SJSA1 (cell line): ENCODE results near the gene SH3RF1. TPM values are rescaled to one million over a fixed set of nuclear protein-coding genes. Genes with fewer than 3 reads are reported as not detected.

Experiments used
- DNase-seq, 2 experiments: peaks; one replicate each; pipeline ENCODE4 v3.0.0-alpha.2; 2015 to 2020; ENCODE audit warnings: low spot score in 2 of 2, low read depth in 1 of 2
- H3K27ac ChIP-seq: fragments of 250-450 bp; sonication (Bioruptor Pico); 2 replicates; pipeline ENCODE4 v1.5.1; 2020; ENCODE audit warnings: mild to moderate bottlenecking, moderate library complexity
- H3K27me3 ChIP-seq: fragments of 250-450 bp; sonication (Bioruptor Pico); replicated peaks from 2 replicates; pipeline ENCODE4 v1.5.1; 2020; ENCODE audit warnings: mild to moderate bottlenecking, moderate library complexity
- H3K36me3 ChIP-seq: fragments of 250-450 bp; sonication (Bioruptor Pico); 2 replicates; pipeline ENCODE4 v1.5.1; 2020; ENCODE audit warnings: mild to moderate bottlenecking
- H3K4me1 ChIP-seq: fragments of 250-450 bp; sonication (Bioruptor Pico); replicated peaks from 2 replicates; pipeline ENCODE4 v1.6.1; 2021; ENCODE audit warnings: mild to moderate bottlenecking
- H3K4me3 ChIP-seq: fragments of 250-450 bp; sonication (Bioruptor Pico); 2 replicates; pipeline ENCODE4 v1.5.1; 2020; ENCODE audit warnings: mild to moderate bottlenecking
- H3K9me3 ChIP-seq: fragments of 250-450 bp; sonication (Bioruptor Pico); replicated peaks from 2 replicates; pipeline ENCODE4 v1.5.1; 2020; ENCODE audit warnings: mild to moderate bottlenecking
- total RNA-seq: library from RNA; depleted of rRNA; stranded (reverse); fragments of >200 nt; shearing (Covaris generic); gene quantifications from 2 replicates; pipeline ENCODE4 v1.2.3, GENCODE V29; 2014

SH3RF1 gene
- total RNA-seq, 1 experiment from 2014 or later, result 14.1 TPM

DNA sequence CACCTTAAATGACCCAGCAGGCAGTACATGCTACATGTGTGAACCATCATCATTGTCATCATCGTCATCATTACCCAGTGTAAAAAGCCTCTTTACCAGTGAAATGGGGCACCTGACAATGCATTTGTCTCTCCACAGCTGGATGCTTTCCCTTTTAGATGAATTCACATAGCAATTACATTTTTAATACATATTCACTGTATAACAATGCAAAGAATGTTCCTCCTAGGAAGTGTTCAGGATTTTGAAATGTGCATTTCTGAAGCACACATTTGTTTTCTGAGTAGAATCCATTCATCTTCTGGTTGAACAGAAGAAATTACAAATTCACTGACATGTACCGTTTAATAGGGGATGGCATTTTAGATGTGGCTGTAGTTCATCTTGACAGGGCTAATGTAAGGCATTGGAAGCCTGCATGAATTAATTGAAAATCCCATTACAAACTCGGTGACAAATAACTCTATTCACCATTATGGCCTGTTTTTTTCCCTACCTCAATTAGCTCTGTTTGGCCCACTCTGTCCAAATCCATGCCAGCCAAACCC lies 111.1 kb downstream of the SH3RF1 start:
- peak overlapping the region; percentile 22; the same call in 1 of the 2 replicates for H3K27ac ChIP-seq
- H3K27me3 ChIP-seq, result no peaks in the 10 kb centered on the region
- peak in 1 of 2 experiments; percentile 14 for DNase-seq

GRCh38 chr4:169158861-169159260 lies 111.9 kb downstream of the SH3RF1 start:
- no peak for DNase-seq
- Histone ChIP-seq H3K4me3 (no peak overlapping the region), H3K4me1 (peaks cover 27% of the 10 kb centered on the region), H3K9me3 (no peaks in the 10 kb centered on the region), H3K36me3 (peaks cover 25% of the 10 kb centered on the region), H3K27ac (no peak overlapping the region), H3K27me3 (no peaks in the 10 kb centered on the region)

More for the DNA sequence above, 111.1 kb downstream of the SH3RF1 start:
- Histone ChIP-seq H3K4me3 (no peak overlapping the region), H3K36me3 (peaks cover 16% of the 10 kb centered on the region), H3K4me1 (peaks cover 33% of the 10 kb centered on the region), H3K9me3 (no peaks in the 10 kb centered on the region)

DNA sequence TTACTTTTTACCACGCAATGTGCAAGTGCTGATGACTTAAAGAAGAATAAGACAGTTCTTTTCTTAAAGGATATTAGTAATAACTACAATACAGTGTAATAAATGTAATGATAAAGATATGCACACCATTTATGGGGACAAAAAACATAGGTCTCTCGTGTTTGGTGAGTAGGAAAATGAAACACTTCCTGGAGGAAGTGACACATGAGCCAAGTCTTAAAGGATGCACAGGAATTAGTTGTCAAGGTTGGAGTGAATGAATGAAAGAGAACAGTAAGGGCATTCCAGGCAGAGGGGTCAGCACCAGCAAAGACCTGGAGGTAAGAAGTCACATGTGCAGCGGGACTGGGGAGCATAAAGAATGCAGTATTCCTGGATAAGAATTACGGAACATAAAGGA lies 112.7 kb downstream of the SH3RF1 start:
- Histone ChIP-seq H3K9me3 (no peaks in the 10 kb centered on the region), H3K36me3 (peaks cover 33% of the 10 kb centered on the region), H3K4me1 (peaks cover 27% of the 10 kb centered on the region), H3K27me3 (no peaks in the 10 kb centered on the region), H3K27ac (no peak overlapping the region), H3K4me3 (no peak overlapping the region)
- DNase-seq, result no peak

DNA sequence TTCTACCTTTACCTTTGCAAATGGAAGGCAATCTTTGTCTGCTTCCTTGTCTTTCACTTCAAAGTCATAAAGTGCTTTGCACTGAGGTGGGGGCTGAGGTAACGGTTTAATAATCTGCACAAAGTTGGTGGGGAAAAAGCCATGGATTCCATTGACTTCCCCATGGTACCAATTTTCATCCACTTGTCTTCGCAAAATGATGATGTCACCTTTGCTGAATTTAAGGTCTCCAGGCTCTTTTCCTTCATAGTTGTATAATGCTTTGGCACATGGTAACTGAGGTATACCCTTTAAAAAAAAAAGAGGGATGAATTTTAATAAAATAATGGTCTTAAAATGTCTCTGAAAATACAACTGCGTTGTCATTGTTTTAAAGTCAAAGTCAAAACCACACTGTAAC lies 114.4 kb downstream of the SH3RF1 start:
- no peak for DNase-seq
- Histone ChIP-seq H3K9me3 (no peaks in the 10 kb centered on the region), H3K27ac (no peak overlapping the region), H3K27me3 (no peaks in the 10 kb centered on the region), H3K36me3 (peaks cover 48% of the 10 kb centered on the region), H3K4me1 (peaks cover 27% of the 10 kb centered on the region), H3K4me3 (no peak overlapping the region)

GRCh38 chr4:169154121-169154520 lies 116.6 kb downstream of the SH3RF1 start:
- no peaks in the 10 kb centered on the region for H3K27me3 ChIP-seq
- no peak overlapping the region for H3K27ac ChIP-seq
- no peak for DNase-seq
- peaks cover 12% of the 10 kb centered on the region for H3K4me1 ChIP-seq
- no peaks in the 10 kb centered on the region for H3K9me3 ChIP-seq
- H3K4me3 ChIP-seq, result no peak overlapping the region
- peaks cover 54% of the 10 kb centered on the region for H3K36me3 ChIP-seq

DNA sequence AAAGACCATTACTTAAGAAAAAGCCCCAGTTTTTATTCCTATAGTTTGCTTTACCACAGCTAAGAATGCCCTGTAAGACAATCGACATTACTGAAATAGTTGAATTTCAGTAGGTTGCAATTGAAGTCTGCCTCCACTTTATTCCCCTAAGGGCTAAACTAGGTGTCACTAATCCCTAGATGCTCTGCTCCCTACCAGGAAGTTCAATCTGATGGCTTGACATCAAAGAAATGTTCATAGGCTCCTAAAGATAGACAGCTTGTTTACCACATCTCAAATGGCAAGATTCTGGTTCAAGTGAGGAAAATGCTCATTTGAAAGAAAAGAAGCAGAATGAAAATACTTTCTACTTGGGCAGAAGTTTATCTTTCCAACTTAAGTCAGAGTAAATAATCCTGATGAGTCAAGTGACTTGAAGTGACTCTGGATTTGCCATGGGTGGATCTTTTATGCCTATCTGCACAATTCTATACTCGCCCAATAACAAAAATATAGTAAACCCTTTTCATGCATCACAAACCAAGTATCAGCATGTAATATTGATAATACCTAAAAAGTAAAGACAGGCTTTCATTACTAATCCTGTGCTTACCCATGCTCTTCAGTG lies 117.2 kb downstream of the SH3RF1 start:
- no peaks in the 10 kb centered on the region for H3K9me3 ChIP-seq
- no peak overlapping the region for H3K4me3 ChIP-seq
- peaks cover 12% of the 10 kb centered on the region for H3K4me1 ChIP-seq
- DNase-seq, result no peak
- H3K36me3 ChIP-seq, result peaks cover 59% of the 10 kb centered on the region
- H3K27me3 ChIP-seq, result no peaks in the 10 kb centered on the region
- H3K27ac ChIP-seq, result no peak overlapping the region

DNA sequence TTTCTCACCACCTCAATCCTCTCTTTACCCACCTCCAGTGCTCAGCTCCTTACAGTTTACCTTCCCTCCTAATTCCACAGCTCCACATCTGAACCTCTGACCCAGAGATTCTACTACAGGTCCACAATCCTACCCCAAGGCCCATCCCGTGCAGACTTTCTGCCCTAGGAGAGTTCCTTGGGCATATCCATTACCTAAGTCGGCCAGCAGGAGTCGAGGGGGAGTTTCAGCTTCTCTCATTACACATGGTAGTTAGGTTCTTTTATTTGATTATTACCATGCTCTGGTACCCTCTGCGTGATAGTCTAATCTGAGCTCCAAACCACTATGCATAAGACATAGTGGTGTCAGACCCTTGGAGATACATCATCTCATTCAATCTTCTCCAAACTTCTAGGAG lies 117.9 kb downstream of the SH3RF1 start:
- H3K27ac ChIP-seq, result no peak overlapping the region
- no peaks in the 10 kb centered on the region for H3K27me3 ChIP-seq
- no peak for DNase-seq
- H3K4me1 ChIP-seq, result peaks cover 9% of the 10 kb centered on the region
- peaks cover 66% of the 10 kb centered on the region for H3K36me3 ChIP-seq
- H3K4me3 ChIP-seq, result no peak overlapping the region
- H3K9me3 ChIP-seq, result no peaks in the 10 kb centered on the region

DNA sequence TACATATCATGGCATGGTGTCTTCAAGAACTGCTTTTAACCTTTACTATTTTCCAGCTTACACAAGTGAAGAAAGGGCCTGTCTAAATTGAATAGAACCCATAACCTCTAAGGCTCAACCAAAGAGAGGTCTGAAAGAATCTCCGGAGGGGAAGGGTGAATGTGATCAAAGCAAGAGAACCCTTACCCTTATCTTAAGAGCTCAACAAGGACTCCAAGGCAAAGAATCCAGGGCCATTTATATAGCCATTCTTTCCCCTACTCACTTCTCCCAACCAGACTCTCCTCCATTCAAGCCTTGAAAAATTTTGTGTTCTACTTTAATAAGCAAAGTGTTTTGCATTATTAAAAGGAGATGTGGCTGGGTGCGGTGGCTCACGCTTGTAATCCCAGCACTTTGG lies 118.7 kb downstream of the SH3RF1 start:
- H3K36me3 ChIP-seq, result peaks cover 69% of the 10 kb centered on the region
- no peaks in the 10 kb centered on the region for H3K9me3 ChIP-seq
- no peaks in the 10 kb centered on the region for H3K27me3 ChIP-seq
- no peak overlapping the region for H3K4me3 ChIP-seq
- peaks cover 14% of the 10 kb centered on the region for H3K4me1 ChIP-seq
- H3K27ac ChIP-seq, result no peak overlapping the region
- DNase-seq, result no peak

- Histone ChIP-seq H3K27ac (no peak overlapping the region), H3K36me3 (peaks cover 74% of the 10 kb centered on the region), H3K9me3 (no peaks in the 10 kb centered on the region), H3K4me1 (peaks cover 14% of the 10 kb centered on the region), H3K27me3 (no peaks in the 10 kb centered on the region), H3K4me3 (no peak overlapping the region)
- no peak for DNase-seq
Measured at GRCh38 chr4:169151671-169152070, 119.1 kb downstream of the SH3RF1 start.

GRCh38 chr4:169150806-169151205 lies 120.0 kb downstream of the SH3RF1 start:
- H3K27me3 ChIP-seq, result no peaks in the 10 kb centered on the region
- H3K9me3 ChIP-seq, result no peaks in the 10 kb centered on the region
- H3K27ac ChIP-seq, result no peak overlapping the region
- H3K4me3 ChIP-seq, result no peak overlapping the region
- peaks cover 14% of the 10 kb centered on the region for H3K4me1 ChIP-seq
- DNase-seq, result no peak
- H3K36me3 ChIP-seq, result peaks cover 73% of the 10 kb centered on the region

GRCh38 chr4:169148885-169149284 lies 121.9 kb downstream of the SH3RF1 start:
- no peak overlapping the region for H3K27ac ChIP-seq
- H3K9me3 ChIP-seq, result no peaks in the 10 kb centered on the region
- H3K4me1 ChIP-seq, result peaks cover 12% of the 10 kb centered on the region
- H3K27me3 ChIP-seq, result no peaks in the 10 kb centered on the region
- H3K36me3 ChIP-seq, result peaks cover 59% of the 10 kb centered on the region
- DNase-seq, result no peak
- H3K4me3 ChIP-seq, result no peak overlapping the region

DNA sequence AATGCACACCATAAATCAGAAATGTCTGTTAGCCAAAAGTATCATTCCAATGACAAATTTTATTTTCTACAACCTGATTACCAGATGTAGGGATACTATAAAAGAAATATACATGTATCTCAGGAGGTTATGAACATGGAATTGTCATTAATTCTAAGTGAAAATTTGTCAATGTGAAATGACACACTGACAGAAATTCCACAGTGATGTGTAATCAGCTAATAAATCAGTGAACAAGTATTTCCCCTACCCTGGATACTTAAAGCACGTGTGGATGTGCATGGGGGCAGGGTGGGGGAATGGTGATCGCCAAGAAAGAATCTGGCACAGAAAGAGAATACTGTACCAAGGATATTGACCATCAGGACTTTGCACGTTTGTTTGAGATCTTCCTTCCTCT lies 123.6 kb downstream of the SH3RF1 start:
- Histone ChIP-seq H3K36me3 (peaks cover 51% of the 10 kb centered on the region), H3K4me1 (peaks cover 6% of the 10 kb centered on the region), H3K27me3 (no peaks in the 10 kb centered on the region), H3K9me3 (no peaks in the 10 kb centered on the region), H3K27ac (no peak overlapping the region), H3K4me3 (no peak overlapping the region)
- no peak for DNase-seq

- H3K4me3 ChIP-seq, result no peak overlapping the region
- DNase-seq, result no peak
- H3K36me3 ChIP-seq, result peaks cover 39% of the 10 kb centered on the region
- H3K4me1 ChIP-seq, result peaks cover 6% of the 10 kb centered on the region
- H3K9me3 ChIP-seq, result no peaks in the 10 kb centered on the region
- H3K27ac ChIP-seq, result no peak overlapping the region
- no peaks in the 10 kb centered on the region for H3K27me3 ChIP-seq
Measured at GRCh38 chr4:169144061-169144600, 126.6 kb downstream of the SH3RF1 start.

DNA sequence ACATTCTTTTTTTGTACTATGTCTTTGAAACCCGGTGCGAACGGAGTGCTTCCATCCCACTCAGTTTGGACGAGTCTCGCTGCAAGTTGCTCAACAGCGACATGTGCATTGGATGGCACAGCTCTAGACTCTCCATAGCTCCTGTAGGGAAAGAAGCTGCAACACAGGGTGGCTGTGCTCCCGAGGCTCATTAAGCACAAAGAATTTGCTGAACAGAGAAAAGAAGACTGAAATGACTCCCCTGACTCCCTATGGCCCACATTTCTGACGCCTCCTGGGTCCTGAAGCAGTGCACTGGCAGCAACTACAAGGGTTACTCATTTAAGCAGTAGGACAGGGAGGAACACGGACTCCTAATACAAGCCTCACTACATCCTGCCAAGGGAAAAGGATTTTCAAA lies 127.4 kb downstream of the SH3RF1 start:
- Histone ChIP-seq H3K36me3 (peaks cover 31% of the 10 kb centered on the region), H3K4me3 (no peak overlapping the region), H3K27ac (no peak overlapping the region), H3K27me3 (no peaks in the 10 kb centered on the region), H3K9me3 (no peaks in the 10 kb centered on the region), H3K4me1 (peaks cover 6% of the 10 kb centered on the region)
- no peak for DNase-seq
